Measurements from ENCODE around the gene VWA7.

GRCh38 chr6:31730631-31731086 lies 46.5 kb downstream of the VWA7 start:
- TF ChIP-seq, protein P1, sequence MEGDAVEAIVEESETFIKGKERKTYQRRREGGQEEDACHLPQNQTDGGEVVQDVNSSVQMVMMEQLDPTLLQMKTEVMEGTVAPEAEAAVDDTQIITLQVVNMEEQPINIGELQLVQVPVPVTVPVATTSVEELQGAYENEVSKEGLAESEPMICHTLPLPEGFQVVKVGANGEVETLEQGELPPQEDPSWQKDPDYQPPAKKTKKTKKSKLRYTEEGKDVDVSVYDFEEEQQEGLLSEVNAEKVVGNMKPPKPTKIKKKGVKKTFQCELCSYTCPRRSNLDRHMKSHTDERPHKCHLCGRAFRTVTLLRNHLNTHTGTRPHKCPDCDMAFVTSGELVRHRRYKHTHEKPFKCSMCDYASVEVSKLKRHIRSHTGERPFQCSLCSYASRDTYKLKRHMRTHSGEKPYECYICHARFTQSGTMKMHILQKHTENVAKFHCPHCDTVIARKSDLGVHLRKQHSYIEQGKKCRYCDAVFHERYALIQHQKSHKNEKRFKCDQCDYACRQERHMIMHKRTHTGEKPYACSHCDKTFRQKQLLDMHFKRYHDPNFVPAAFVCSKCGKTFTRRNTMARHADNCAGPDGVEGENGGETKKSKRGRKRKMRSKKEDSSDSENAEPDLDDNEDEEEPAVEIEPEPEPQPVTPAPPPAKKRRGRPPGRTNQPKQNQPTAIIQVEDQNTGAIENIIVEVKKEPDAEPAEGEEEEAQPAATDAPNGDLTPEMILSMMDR (IDR thresholded peaks at IDR 0.05; ENCODE audit: insufficient read depth, low read depth, low read length): no peak
- TF ChIP-seq EZH2 (IDR thresholded peaks at IDR 0.05; ENCODE audit: insufficient read depth, low read length): no peak
